Inflammatory macrophage (primary cell): ENCODE data around the gene HDAC6.
"Not testable (repeated sequence)": the region's sequence is repeated elsewhere in the genome, so short reads cannot be mapped to it uniquely, and the experiment has no call there.

Experiments used
- DNase-seq, 2 donors: peaks; one replicate each; pipeline ENCODE4 v3.0.0-alpha.2; 2020 to 2022

The HDAC6 gene

GRCh38 chrX:48826135-48826875 lies 24.4 kb downstream of the HDAC6 start, which contains the start of gene ERAS:
Gene ERAS, plus strand, starts transcription at chrX:48826513. Its CDS starts 2,611 bp downstream, at chrX:48829124.
- no peak for DNase-seq

GRCh38 chrX:48826876-48827653 lies 25.2 kb downstream of the HDAC6 start:
- no peak for DNase-seq

- DNase-seq, result no peak
Observed at GRCh38 chrX:48827654-48827968, 25.7 kb downstream of the HDAC6 start.

GRCh38 chrX:48829016-48829735 lies 27.3 kb downstream of the HDAC6 start:
- no peak for DNase-seq

GRCh38 chrX:48831136-48831908 lies 29.5 kb downstream of the HDAC6 start:
- DNase-seq, result no peak

- no peak for DNase-seq
Observed at GRCh38 chrX:48831909-48832291, 30.0 kb downstream of the HDAC6 start.

- DNase-seq, result peak; percentile 17 to 36
Observed at GRCh38 chrX:48833542-48834138, 31.8 kb downstream of the HDAC6 start.

- DNase-seq, result no peak
Observed at GRCh38 chrX:48834383-48834709, 32.5 kb downstream of the HDAC6 start.

GRCh38 chrX:48835524-48836329 lies 33.9 kb downstream of the HDAC6 start, which contains the start of gene PCSK1N:
Gene PCSK1N, minus strand, starts transcription at chrX:48835610. Its CDS starts 78 bp downstream, at chrX:48835532.
- no peak for DNase-seq

- no peak for DNase-seq
Observed at GRCh38 chrX:48839686-48840085, 37.8 kb downstream of the HDAC6 start.

- no peak for DNase-seq
Observed at GRCh38 chrX:48848847-48849246, 47.0 kb downstream of the HDAC6 start.

GRCh38 chrX:48852857-48853256 lies 51.0 kb downstream of the HDAC6 start:
- no peak for DNase-seq

- not testable (repeated sequence) for DNase-seq
Observed at GRCh38 chrX:48853494-48853893, 51.6 kb downstream of the HDAC6 start.

- DNase-seq, result not testable (repeated sequence)
Observed at GRCh38 chrX:48854121-48854804, 52.4 kb downstream of the HDAC6 start.

GRCh38 chrX:48854898-48855297 lies 53.0 kb downstream of the HDAC6 start:
- no peak for DNase-seq

- no peak for DNase-seq
Observed at GRCh38 chrX:48864210-48864609, 62.3 kb downstream of the HDAC6 start.

GRCh38 chrX:48872017-48872416 lies 70.2 kb downstream of the HDAC6 start:
- not testable (repeated sequence) for DNase-seq
